ENCODE results near the gene GSE1. TPM values are rescaled to one million over a fixed set of nuclear protein-coding genes. Genes with fewer than 3 reads are reported as not detected.

Gene GSE1
- total and polyA plus RNA-seq, 2 of the 13 experiments (the other 11 are each of a cell fraction or from before 2014, with no cell fraction given): 16.1 to 31.2 TPM

DNA sequence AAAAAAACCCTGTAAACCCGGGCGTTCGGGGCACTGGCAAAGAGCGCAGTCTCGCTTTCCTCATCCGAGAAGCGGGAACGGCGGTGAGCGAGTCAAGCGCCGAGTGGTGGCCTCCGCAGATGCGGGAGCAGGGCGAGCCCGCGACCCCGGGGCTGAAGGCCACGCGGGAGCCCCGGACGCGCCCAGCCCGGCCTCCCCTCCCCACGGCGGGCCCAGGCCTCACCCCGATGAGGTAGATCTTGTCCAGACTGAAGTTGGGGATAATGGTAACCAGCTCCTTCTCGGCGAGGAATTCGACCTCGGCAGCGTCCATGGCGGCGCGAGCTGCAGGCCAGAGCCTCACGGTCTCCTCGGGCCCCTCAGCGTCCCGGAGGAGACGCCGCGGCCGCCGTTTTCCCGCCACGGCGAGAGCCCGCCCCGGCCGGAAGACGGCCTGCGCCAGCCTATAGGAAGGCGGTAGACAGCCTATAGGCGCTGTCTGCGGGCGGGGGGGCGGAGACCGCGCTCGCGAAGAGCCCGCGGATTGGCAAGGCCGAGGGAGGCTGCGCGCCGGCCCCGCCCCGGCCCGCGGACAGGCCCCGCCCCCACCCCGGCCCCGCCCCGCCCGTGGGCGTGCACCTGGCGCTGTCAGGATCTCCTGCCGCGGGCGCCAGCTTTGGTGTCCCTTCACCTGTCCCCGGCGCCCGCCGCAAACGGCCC lies 75.6 kb downstream of the GSE1 start, which contains the start of gene GINS2 (continued):
- TF ChIP-seq ZNF431 (CRISPR knock-in tag; IDR thresholded peaks at IDR 0.05; ENCODE audit: borderline replicate concordance, low read depth) (peak; percentile 57; the same call in 1 of the 2 replicates), RBM39 (IDR thresholded peaks at IDR 0.05; ENCODE audit: low read depth, low read length, poor library complexity, severe bottlenecking) (peak; percentile 58), SP4 (CRISPR knock-in tag; IDR thresholded peaks at IDR 0.05) (peak; percentile 99), ZNF639 (CRISPR knock-in tag; conservative IDR thresholded peaks at IDR 0.05) (0 out of 2 replicates have a peak, but pooled peaks have one; percentile 50), PITX1 (CRISPR knock-in tag; IDR thresholded peaks at IDR 0.05) (peak; percentile 23; the same call in 1 of the 2 replicates), MAFF (IDR thresholded peaks at IDR 0.05; ENCODE audit: low read depth, low read length) (no peak), MYC (CRISPR knock-in tag; IDR thresholded peaks at IDR 0.05; ENCODE audit: borderline replicate concordance) (peak; percentile 87), CHD4 (IDR thresholded peaks at IDR 0.05; ENCODE audit: borderline replicate concordance, low read length) (no peak), MTF1 (CRISPR knock-in tag; IDR thresholded peaks at IDR 0.05) (peak; percentile 91), KAT2B (IDR thresholded peaks at IDR 0.05; ENCODE audit: borderline replicate concordance, low read depth, low read length) (no peak), SRY (CRISPR knock-in tag; IDR thresholded peaks at IDR 0.05) (peak; percentile 89), HNRNPLL (IDR thresholded peaks at IDR 0.05; ENCODE audit: low read depth, low read length, poor library complexity, severe bottlenecking) (peak; percentile 73), ZKSCAN5 (CRISPR knock-in tag; IDR thresholded peaks at IDR 0.05) (no peak), BRF2 (CRISPR knock-in tag; IDR thresholded peaks at IDR 0.05) (no peak), ZNF878 (CRISPR knock-in tag; IDR thresholded peaks at IDR 0.05) (peak; percentile 85; the same call in 1 of the 2 replicates), ZKSCAN1 (IDR thresholded peaks at IDR 0.05; ENCODE audit: low read length) (no peak), YY1 (IDR thresholded peaks at IDR 0.05; ENCODE audit: insufficient read depth, insufficient replicate concordance, low read depth, low read length) (peak; percentile 77)
- TF ChIP-seq, protein P1, sequence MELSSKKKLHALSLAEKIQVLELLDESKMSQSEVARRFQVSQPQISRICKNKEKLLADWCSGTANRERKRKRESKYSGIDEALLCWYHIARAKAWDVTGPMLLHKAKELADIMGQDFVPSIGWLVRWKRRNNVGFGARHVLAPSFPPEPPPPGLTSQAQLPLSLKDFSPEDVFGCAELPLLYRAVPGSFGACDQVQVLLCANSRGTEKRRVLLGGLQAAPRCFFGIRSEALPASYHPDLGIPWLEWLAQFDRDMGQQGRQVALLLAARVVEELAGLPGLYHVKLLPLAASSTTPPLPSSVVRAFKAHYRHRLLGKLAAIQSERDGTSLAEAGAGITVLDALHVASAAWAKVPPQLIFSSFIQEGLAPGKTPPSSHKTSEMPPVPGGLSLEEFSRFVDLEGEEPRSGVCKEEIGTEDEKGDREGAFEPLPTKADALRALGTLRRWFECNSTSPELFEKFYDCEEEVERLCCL (CRISPR knock-in tag; IDR thresholded peaks at IDR 0.05; ENCODE audit: borderline replicate concordance): peak; percentile 87
- TF ChIP-seq, protein P2, sequence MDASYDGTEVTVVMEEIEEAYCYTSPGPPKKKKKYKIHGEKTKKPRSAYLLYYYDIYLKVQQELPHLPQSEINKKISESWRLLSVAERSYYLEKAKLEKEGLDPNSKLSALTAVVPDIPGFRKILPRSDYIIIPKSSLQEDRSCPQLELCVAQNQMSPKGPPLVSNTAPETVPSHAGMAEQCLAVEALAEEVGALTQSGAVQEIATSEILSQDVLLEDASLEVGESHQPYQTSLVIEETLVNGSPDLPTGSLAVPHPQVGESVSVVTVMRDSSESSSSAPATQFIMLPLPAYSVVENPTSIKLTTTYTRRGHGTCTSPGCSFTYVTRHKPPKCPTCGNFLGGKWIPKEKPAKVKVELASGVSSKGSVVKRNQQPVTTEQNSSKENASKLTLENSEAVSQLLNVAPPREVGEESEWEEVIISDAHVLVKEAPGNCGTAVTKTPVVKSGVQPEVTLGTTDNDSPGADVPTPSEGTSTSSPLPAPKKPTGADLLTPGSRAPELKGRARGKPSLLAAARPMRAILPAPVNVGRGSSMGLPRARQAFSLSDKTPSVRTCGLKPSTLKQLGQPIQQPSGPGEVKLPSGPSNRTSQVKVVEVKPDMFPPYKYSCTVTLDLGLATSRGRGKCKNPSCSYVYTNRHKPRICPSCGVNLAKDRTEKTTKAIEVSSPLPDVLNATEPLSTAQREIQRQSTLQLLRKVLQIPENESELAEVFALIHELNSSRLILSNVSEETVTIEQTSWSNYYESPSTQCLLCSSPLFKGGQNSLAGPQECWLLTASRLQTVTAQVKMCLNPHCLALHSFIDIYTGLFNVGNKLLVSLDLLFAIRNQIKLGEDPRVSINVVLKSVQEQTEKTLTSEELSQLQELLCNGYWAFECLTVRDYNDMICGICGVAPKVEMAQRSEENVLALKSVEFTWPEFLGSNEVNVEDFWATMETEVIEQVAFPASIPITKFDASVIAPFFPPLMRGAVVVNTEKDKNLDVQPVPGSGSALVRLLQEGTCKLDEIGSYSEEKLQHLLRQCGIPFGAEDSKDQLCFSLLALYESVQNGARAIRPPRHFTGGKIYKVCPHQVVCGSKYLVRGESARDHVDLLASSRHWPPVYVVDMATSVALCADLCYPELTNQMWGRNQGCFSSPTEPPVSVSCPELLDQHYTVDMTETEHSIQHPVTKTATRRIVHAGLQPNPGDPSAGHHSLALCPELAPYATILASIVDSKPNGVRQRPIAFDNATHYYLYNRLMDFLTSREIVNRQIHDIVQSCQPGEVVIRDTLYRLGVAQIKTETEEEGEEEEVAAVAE (CRISPR knock-in tag; IDR thresholded peaks at IDR 0.05; ENCODE audit: borderline replicate concordance): 0 out of 2 replicates have a peak, but pooled peaks have one; percentile 25
- TF ChIP-seq, protein P3, sequence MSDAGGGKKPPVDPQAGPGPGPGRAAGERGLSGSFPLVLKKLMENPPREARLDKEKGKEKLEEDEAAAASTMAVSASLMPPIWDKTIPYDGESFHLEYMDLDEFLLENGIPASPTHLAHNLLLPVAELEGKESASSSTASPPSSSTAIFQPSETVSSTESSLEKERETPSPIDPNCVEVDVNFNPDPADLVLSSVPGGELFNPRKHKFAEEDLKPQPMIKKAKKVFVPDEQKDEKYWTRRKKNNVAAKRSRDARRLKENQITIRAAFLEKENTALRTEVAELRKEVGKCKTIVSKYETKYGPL (CRISPR knock-in tag; IDR thresholded peaks at IDR 0.05): peak; percentile 80
